NCI-H345 (cell line): ENCODE data around the gene ADCY5.
"Not testable (repeated sequence)": the region's sequence is repeated elsewhere in the genome, so short reads cannot be mapped to it uniquely, and the experiment has no call there.

Experiments used
- DNase-seq: peaks from one replicate; lab custom pipeline; 2025; lab: John Stamatoyannopoulos, UW

Gene ADCY5

GRCh38 chr3:123261666-123262065 lies 187.2 kb downstream of the ADCY5 start:
- no peak for DNase-seq

DNA sequence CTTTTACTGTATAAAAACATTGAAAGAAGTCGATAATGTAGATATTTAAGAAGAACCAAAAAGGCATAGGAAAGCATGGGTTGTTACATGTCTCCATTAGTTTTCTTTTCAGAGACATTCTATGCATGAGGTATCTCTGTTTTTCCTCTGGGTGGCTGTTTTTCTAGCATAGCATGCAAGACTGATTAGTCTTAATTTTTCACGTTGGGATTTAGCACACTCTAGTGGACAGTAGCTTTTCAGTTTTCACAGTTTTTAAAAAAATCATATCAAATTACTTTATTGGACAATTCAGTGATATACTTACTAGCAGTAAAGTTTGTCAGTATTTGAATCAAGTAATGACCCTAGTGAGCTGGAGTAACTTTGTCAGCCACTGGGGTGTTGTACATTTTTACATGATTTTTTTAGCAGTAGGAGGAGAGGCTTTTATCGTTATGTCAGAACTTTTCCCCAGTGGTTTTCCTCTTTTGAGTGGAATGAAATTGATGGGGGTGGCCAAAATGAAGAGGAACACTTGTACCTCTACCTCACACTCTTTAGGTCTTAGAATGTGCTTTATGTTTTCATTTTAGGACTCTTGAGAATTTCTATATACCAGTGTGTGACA lies 190.0 kb downstream of the ADCY5 start:
- no peak for DNase-seq

DNA sequence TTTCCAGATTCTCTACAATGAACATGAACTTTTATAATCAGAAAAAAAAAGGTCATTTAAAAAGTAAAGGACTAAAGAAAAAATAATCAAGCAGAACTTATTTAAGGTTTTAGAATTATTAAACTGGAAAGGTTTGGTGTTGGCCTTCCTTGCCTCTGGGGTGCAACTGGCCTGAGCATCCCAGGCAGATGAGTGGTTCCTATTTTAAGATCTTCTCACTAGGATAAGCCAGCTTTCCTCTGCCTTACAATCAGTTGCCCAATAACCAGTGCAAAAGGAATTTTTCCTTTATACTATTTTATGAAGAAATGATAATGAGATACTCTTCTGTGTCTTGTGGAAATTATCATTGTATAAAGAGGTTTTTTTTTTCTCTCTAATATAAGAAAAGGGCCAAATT lies 190.5 kb downstream of the ADCY5 start:
- DNase-seq = no peak

DNA sequence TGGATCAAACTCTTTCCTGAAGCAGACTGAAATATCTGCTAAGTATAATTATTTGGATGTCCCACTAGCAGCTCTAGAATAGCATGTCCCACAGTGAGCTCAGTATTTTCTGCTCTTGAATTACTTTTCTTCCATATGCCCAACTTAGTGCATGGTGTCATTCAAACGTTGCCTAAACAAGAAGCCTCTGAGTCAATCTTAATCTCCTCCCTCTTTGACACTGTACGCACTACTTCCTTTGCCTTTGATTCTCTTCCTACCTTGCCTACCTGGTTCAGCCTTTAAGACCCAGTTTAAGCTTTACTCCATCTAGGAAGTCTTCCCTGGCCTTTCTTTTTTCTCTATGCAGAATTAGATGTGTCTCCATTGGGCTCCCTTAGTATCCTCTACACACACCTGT lies 192.6 kb downstream of the ADCY5 start:
- no peak for DNase-seq

GRCh38 chr3:123246866-123247265 lies 202.0 kb downstream of the ADCY5 start:
- no peak for DNase-seq

DNA sequence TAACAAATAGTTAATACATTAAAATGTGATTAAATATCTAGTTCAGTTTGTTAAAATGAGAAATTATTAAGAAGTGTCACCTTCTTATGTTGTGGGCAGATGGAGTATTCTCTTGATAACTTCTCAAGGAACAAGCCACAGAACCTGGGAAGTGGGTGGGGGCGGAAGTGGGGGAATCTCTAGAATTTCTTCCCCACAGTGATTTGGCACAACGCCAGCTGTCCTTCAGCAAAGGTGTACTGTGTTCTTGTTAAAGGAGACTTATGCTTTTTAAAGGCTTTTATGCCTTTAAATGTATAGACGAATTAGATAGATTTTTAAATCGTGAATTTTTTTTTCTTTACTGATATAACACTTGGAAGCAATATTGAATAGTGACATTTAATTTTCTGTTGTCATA lies 204.8 kb downstream of the ADCY5 start:
- DNase-seq = no peak

DNA sequence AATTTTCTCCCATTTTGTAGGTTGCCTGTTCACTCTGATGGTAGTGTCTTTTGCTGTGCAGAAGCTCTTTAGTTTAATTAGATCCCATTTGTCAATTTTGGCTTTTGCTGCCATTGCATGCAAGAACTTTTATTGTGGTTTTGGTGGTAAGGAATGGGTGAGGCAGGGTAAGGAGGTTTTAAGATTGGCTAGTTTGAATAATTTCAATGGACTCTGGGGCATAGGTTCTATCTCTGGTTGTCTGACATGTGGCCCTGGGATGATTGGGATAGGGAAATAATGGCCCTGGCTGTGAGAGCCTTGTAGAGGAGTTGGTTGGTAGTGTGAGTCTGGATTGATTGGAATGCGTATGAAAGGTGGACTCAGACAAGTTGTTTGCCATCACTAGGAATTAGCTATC lies 209.1 kb downstream of the ADCY5 start:
- DNase-seq = no peak

- DNase-seq = not testable (repeated sequence)
Measured at GRCh38 chr3:123239186-123239585, 209.7 kb downstream of the ADCY5 start.

DNA sequence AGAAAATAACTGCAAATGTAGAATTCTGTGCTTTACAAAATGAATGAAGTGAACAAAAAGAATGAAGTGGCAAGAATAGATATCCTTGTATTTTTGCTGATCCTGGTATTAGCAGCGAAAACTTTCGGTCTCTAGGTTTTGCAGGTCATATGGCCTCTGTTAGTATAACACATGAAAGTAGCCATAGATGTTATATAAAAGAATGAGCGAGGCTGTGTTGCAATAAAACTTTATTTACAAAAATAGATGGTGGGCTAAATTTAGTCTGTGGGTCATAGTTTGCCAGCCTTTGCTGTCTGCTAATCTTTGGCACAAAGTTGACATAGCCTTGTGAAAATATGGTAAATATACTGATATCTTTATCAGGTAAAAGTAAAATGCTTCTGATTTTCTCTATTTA lies 212.0 kb downstream of the ADCY5 start:
- DNase-seq = no peak
